ENCODE measurements around the gene PTTG1IP. TPM values are rescaled to one million over a fixed set of nuclear protein-coding genes. Genes with fewer than 3 reads are reported as not detected.

PTTG1IP gene
- polyA plus RNA-seq, 1 donor (not counting 4 experiments of a cell fraction or from before 2014, with no cell fraction given) = 132 TPM

GRCh38 chr21:44867464-44867863 is 6.0 kb downstream of the PTTG1IP start:
- peaks cover 15% of the 10 kb centered on the region in 2 experiments for H3K36me3 ChIP-seq (ENCODE audit: control insufficient read depth in 2 of 2, extremely low read depth in 1 of 2, insufficient read depth in 2 of 2, low read length in 2 of 2)
- dilution Hi-C loops (cut with MboI; ENCODE audit: extremely low pct_ligation_motif_present, low sequenced_read_pairs) = no loop called here
- H3K9ac ChIP-seq (ENCODE audit: control insufficient read depth, extremely low read depth, insufficient read depth, low read length) = no peak overlapping the region
- FAIRE-seq (no peak), DNase-seq (ENCODE audit: low read depth, low spot score) (no peak)
- H3K4me3 ChIP-seq (ENCODE audit: control insufficient read depth in 2 of 3, extremely low read depth in 1 of 3, insufficient read depth in 2 of 3, low read depth in 1 of 3, low read length in 3 of 3) = no peak overlapping the region
- H2AFZ ChIP-seq (ENCODE audit: control insufficient read depth, low read length) = no peak overlapping the region
- H3K9me1 ChIP-seq (ENCODE audit: control insufficient read depth, extremely low read depth, insufficient read depth, low read length) = peaks cover 15% of the 10 kb centered on the region
- no peak overlapping the region for H3K4me2 ChIP-seq (ENCODE audit: control insufficient read depth, extremely low read depth, insufficient read depth, low read depth, low read length)
- H3K27ac ChIP-seq (ENCODE audit: control insufficient read depth, insufficient read depth, low read length) = no peak overlapping the region
- H3K4me1 ChIP-seq (ENCODE audit: control insufficient read depth, extremely low read depth, insufficient read depth, low read length) = peaks cover 31% of the 10 kb centered on the region
- peaks cover 97% of the 10 kb centered on the region for H3K79me2 ChIP-seq (ENCODE audit: control insufficient read depth, insufficient read depth, low read length)
- H3K9me3 ChIP-seq (ENCODE audit: control insufficient read depth, low read depth, low read length) = no peaks in the 10 kb centered on the region
- TF ChIP-seq CTCF (optimal IDR thresholded peaks at IDR 0.05 in 1 of 3, IDR thresholded peaks at IDR 0.05 in 1 of 3, conservative IDR thresholded peaks at IDR 0.05 in 1 of 3; ENCODE audit: extremely low read depth in 1 of 3, insufficient read depth in 2 of 3, low read length in 3 of 3) (no peak), EZH2 (IDR thresholded peaks at IDR 0.05; ENCODE audit: low read length) (no peak)
- H4K20me1 ChIP-seq (ENCODE audit: control insufficient read depth, extremely low read depth, insufficient read depth, low read length) = peaks cover 68% of the 10 kb centered on the region
- H3K27me3 ChIP-seq (ENCODE audit: control insufficient read depth, extremely low read depth, insufficient read depth, low read length) = no peaks in the 10 kb centered on the region

GRCh38 chr21:44866780-44867179 is 6.7 kb downstream of the PTTG1IP start:
- H3K79me2 ChIP-seq (ENCODE audit: control insufficient read depth, insufficient read depth, low read length) = peaks cover 98% of the 10 kb centered on the region
- H3K4me3 ChIP-seq (ENCODE audit: control insufficient read depth in 2 of 3, extremely low read depth in 1 of 3, insufficient read depth in 2 of 3, low read depth in 1 of 3, low read length in 3 of 3) = no peak overlapping the region
- FAIRE-seq (no peak), DNase-seq (ENCODE audit: low read depth, low spot score) (no peak)
- H2AFZ ChIP-seq (ENCODE audit: control insufficient read depth, low read length) = no peak overlapping the region
- no peaks in the 10 kb centered on the region for H3K27me3 ChIP-seq (ENCODE audit: control insufficient read depth, extremely low read depth, insufficient read depth, low read length)
- no peaks in the 10 kb centered on the region for H3K9me3 ChIP-seq (ENCODE audit: control insufficient read depth, low read depth, low read length)
- H3K9me1 ChIP-seq (ENCODE audit: control insufficient read depth, extremely low read depth, insufficient read depth, low read length) = peaks cover 15% of the 10 kb centered on the region
- no peak overlapping the region for H3K27ac ChIP-seq (ENCODE audit: control insufficient read depth, insufficient read depth, low read length)
- H3K9ac ChIP-seq (ENCODE audit: control insufficient read depth, extremely low read depth, insufficient read depth, low read length) = no peak overlapping the region
- dilution Hi-C loops (cut with MboI; ENCODE audit: extremely low pct_ligation_motif_present, low sequenced_read_pairs) = no loop called here
- no peak for TF ChIP-seq CTCF (optimal IDR thresholded peaks at IDR 0.05 in 1 of 3, IDR thresholded peaks at IDR 0.05 in 1 of 3, conservative IDR thresholded peaks at IDR 0.05 in 1 of 3; ENCODE audit: extremely low read depth in 1 of 3, insufficient read depth in 2 of 3, low read length in 3 of 3)
- TF ChIP-seq EZH2 (IDR thresholded peaks at IDR 0.05; ENCODE audit: low read length) = no peak
- H3K4me1 ChIP-seq (ENCODE audit: control insufficient read depth, extremely low read depth, insufficient read depth, low read length) = peaks cover 25% of the 10 kb centered on the region
- H3K4me2 ChIP-seq (ENCODE audit: control insufficient read depth, extremely low read depth, insufficient read depth, low read depth, low read length) = no peak overlapping the region
- H4K20me1 ChIP-seq (ENCODE audit: control insufficient read depth, extremely low read depth, insufficient read depth, low read length) = peaks cover 63% of the 10 kb centered on the region
- peaks cover 15% of the 10 kb centered on the region in 2 experiments for H3K36me3 ChIP-seq (ENCODE audit: control insufficient read depth in 2 of 2, extremely low read depth in 1 of 2, insufficient read depth in 2 of 2, low read length in 2 of 2)
